Ovary (tissue), 1 donor: ENCODE results near the gene ADGRA3.

Source experiments
- EP300 ChIP-seq: sonication (generic); formaldehyde crosslinking; IDR thresholded peaks from one replicate; pipeline ENCODE4 v1.6.1; 2017; ENCODE audit warnings: antibody characterized with exemption
- POLR2A ChIP-seq: fragments of 450-650 bp; IDR thresholded peaks from one replicate; pipeline ENCODE4 v1.6.1; 2017; ENCODE audit warnings: antibody characterized with exemption, mild to moderate bottlenecking, moderate library complexity

DNA sequence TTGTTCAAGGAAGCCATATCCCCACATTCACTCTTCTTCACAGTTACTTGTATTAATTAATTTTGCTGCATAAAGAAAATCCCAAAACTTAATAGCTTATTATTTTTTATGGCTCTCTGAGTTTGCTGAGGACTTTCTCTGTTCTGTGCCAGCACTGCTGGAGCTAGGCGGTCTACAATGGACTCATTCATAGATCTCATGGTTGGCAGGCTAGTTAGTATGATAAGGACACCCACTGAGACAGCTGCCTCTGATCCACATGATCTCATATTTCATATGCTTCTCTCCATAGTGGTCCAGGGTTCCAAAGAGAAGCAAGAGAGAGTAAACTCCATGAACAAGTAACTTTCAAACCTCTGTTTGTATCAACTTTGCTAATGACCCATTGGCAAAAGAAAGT lies 170.2 kb downstream of the ADGRA3 start:
- TF ChIP-seq EP300 (no peak), POLR2A (no peak)
